ENCODE data around the gene FOS.

The FOS gene

DNA sequence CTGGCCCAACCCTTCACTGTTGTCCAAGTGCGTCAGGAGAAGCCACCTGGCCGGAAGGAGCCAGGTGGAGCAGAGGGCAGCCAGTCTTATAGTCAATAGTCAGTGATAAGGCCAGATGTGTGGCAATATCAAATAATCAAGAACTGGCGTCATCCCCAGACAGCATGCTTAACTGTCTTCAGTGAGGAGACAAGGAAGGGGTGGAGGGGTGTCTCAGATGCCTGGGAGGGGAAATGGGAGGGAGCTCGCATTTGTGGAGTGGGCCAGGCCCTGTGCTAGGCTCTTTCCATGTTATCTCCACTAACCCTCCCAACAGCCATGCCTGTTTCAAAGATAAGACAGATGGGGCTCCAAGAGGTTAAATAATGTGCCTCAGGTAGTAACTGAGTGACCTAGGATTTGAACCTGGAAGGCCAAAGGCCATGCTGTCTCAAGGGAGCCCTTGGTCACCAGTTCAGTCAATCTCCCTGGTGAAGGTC, 48.9 kb upstream of the FOS start:
- ChIA-PET POLR2A (no interaction called here), CTCF (interaction anchor here (0.8 to 1.9 kb wide), 4 partner anchors 10 to 19 kb away, joined by 3 to 7 read pairs (median 4); no protein-coding TSS in a partner anchor)
- H3K36me3 ChIP-seq (ENCODE audit: control insufficient read depth in 2 of 2, insufficient read depth in 1 of 2, low read length in 2 of 2) = no peaks in the 10 kb centered on the region
- H3K9me3 ChIP-seq (ENCODE audit: control insufficient read depth, insufficient read depth, low read depth, low read length) = no peaks in the 10 kb centered on the region
- H3K27ac ChIP-seq (ENCODE audit: extremely low read depth, low read depth, low read length) = no peak overlapping the region
- TF ChIP-seq ZFP3 (tag by site-specific recombination; IDR thresholded peaks at IDR 0.05; ENCODE audit: low read depth) (no peak), SP7 (tag by site-specific recombination; IDR thresholded peaks at IDR 0.05) (no peak), SP3 (tag by site-specific recombination; IDR thresholded peaks at IDR 0.05) (no peak), ZNF26 (tag by site-specific recombination; IDR thresholded peaks at IDR 0.05) (no peak), PRDM1 (tag by site-specific recombination; IDR thresholded peaks at IDR 0.05) (no peak), IKZF3 (tag by site-specific recombination; IDR thresholded peaks at IDR 0.05) (no peak)
- TF ChIP-seq, protein P1, sequence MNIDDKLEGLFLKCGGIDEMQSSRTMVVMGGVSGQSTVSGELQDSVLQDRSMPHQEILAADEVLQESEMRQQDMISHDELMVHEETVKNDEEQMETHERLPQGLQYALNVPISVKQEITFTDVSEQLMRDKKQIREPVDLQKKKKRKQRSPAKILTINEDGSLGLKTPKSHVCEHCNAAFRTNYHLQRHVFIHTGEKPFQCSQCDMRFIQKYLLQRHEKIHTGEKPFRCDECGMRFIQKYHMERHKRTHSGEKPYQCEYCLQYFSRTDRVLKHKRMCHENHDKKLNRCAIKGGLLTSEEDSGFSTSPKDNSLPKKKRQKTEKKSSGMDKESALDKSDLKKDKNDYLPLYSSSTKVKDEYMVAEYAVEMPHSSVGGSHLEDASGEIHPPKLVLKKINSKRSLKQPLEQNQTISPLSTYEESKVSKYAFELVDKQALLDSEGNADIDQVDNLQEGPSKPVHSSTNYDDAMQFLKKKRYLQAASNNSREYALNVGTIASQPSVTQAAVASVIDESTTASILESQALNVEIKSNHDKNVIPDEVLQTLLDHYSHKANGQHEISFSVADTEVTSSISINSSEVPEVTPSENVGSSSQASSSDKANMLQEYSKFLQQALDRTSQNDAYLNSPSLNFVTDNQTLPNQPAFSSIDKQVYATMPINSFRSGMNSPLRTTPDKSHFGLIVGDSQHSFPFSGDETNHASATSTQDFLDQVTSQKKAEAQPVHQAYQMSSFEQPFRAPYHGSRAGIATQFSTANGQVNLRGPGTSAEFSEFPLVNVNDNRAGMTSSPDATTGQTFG (tag by site-specific recombination; IDR thresholded peaks at IDR 0.05; ENCODE audit: borderline replicate concordance) = no peak
- TF ChIP-seq, protein P2, sequence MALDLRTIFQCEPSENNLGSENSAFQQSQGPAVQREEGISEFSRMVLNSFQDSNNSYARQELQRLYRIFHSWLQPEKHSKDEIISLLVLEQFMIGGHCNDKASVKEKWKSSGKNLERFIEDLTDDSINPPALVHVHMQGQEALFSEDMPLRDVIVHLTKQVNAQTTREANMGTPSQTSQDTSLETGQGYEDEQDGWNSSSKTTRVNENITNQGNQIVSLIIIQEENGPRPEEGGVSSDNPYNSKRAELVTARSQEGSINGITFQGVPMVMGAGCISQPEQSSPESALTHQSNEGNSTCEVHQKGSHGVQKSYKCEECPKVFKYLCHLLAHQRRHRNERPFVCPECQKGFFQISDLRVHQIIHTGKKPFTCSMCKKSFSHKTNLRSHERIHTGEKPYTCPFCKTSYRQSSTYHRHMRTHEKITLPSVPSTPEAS (tag by site-specific recombination; IDR thresholded peaks at IDR 0.05) = no peak
- H3K4me3 ChIP-seq (ENCODE audit: low read depth, low read length) = no peak overlapping the region
- no peaks in the 10 kb centered on the region; the same call in 1 of the 2 replicates for H3K4me1 ChIP-seq (ENCODE audit: control insufficient read depth, insufficient read depth, low read length)

GRCh38 chr14:75230140-75230792, 48.4 kb upstream of the FOS start:
- Histone ChIP-seq H3K9me3 (ENCODE audit: control insufficient read depth, insufficient read depth, low read depth, low read length) (no peaks in the 10 kb centered on the region), H3K4me1 (ENCODE audit: control insufficient read depth, insufficient read depth, low read length) (no peaks in the 10 kb centered on the region; the same call in 1 of the 2 replicates), H3K4me3 (ENCODE audit: low read depth, low read length) (no peak overlapping the region), H3K27ac (ENCODE audit: extremely low read depth, low read depth, low read length) (no peak overlapping the region), H3K36me3 (ENCODE audit: control insufficient read depth in 2 of 2, insufficient read depth in 1 of 2, low read length in 2 of 2) (no peaks in the 10 kb centered on the region)
- POLR2A ChIA-PET = no interaction called here
- CTCF ChIA-PET = interaction anchor here (0.6 to 1.9 kb wide), 6 partner anchors 9 to 46 kb away, joined by 3 to 7 read pairs (median 3); no protein-coding TSS in a partner anchor
- TF ChIP-seq KLF1 (tag by site-specific recombination; IDR thresholded peaks at IDR 0.05) = peak; percentile 45
- 0 out of 2 replicates have a peak, but pooled peaks have one; percentile 51 for TF ChIP-seq ZNF10 (tag by site-specific recombination; IDR thresholded peaks at IDR 0.05)
- peak; percentile 22; the same call in 1 of the 2 replicates for TF ChIP-seq ZFHX2 (tag by site-specific recombination; conservative IDR thresholded peaks at IDR 0.05)
- TF ChIP-seq ZNF677 (tag by site-specific recombination; IDR thresholded peaks at IDR 0.05) = no peak

- TF ChIP-seq ZSCAN23 (tag by site-specific recombination; IDR thresholded peaks at IDR 0.05) (no peak), ZNF175 (tag by site-specific recombination; IDR thresholded peaks at IDR 0.05) (no peak), ZNF404 (tag by site-specific recombination; IDR thresholded peaks at IDR 0.05) (no peak), MYNN (tag by site-specific recombination; IDR thresholded peaks at IDR 0.05; ENCODE audit: borderline replicate concordance) (no peak)
- ChIA-PET CTCF (interaction anchor here (0.8 kb wide), 1 partner anchor 45 kb away, joined by 3 read pairs; no protein-coding TSS in a partner anchor), POLR2A (no interaction called here)
- Histone ChIP-seq H3K9me3 (ENCODE audit: control insufficient read depth, insufficient read depth, low read depth, low read length) (no peaks in the 10 kb centered on the region), H3K27ac (ENCODE audit: extremely low read depth, low read depth, low read length) (no peak overlapping the region), H3K4me3 (ENCODE audit: low read depth, low read length) (no peak overlapping the region), H3K36me3 (ENCODE audit: control insufficient read depth in 2 of 2, insufficient read depth in 1 of 2, low read length in 2 of 2) (no peaks in the 10 kb centered on the region), H3K4me1 (ENCODE audit: control insufficient read depth, insufficient read depth, low read length) (no peaks in the 10 kb centered on the region; the same call in 1 of the 2 replicates)
Measured at GRCh38 chr14:75231320-75231719, 47.3 kb upstream of the FOS start.
